ENCODE measurements around the gene GNG8.

GRCh38 chr19:46608178-46608577 lies 27.8 kb downstream of the GNG8 start:
- TF ChIP-seq, protein P1, sequence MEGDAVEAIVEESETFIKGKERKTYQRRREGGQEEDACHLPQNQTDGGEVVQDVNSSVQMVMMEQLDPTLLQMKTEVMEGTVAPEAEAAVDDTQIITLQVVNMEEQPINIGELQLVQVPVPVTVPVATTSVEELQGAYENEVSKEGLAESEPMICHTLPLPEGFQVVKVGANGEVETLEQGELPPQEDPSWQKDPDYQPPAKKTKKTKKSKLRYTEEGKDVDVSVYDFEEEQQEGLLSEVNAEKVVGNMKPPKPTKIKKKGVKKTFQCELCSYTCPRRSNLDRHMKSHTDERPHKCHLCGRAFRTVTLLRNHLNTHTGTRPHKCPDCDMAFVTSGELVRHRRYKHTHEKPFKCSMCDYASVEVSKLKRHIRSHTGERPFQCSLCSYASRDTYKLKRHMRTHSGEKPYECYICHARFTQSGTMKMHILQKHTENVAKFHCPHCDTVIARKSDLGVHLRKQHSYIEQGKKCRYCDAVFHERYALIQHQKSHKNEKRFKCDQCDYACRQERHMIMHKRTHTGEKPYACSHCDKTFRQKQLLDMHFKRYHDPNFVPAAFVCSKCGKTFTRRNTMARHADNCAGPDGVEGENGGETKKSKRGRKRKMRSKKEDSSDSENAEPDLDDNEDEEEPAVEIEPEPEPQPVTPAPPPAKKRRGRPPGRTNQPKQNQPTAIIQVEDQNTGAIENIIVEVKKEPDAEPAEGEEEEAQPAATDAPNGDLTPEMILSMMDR (IDR thresholded peaks at IDR 0.05; ENCODE audit: low read length) = no peak
- TF ChIP-seq EZH2 (optimal IDR thresholded peaks at IDR 0.05; ENCODE audit: low read depth, low read length) = no peak
- no peak for TF ChIP-seq EZH2phosphoT487 (IDR thresholded peaks at IDR 0.05; ENCODE audit: low read length)

All from MM.1S (cell line).